ENCODE measurements around the gene DUSP8. TPM values are rescaled to one million over a fixed set of nuclear protein-coding genes. Genes with fewer than 3 reads are reported as not detected.
"Not testable (repeated sequence)": the region's sequence is repeated elsewhere in the genome, so short reads cannot be mapped to it uniquely, and the experiment has no call there.

DUSP8 gene
- total RNA-seq, 1 donor from 2014 or later = 0.86 TPM

- H3K4me3 Mint-ChIP-seq; H3K27ac Mint-ChIP-seq; H3K4me1 Mint-ChIP-seq; H3K36me3 Mint-ChIP-seq (ENCODE audit: low read depth); H3K9me3 Mint-ChIP-seq; intact Hi-C loops (cut with micrococcal nuclease); DNase-seq: not testable (repeated sequence)
- peaks cover 66% of the 10 kb centered on the region for H3K27me3 Mint-ChIP-seq
These were observed 26.3 kb upstream of the DUSP8 start for GRCh38 chr11:1598406-1598805.

GRCh38 chr11:1597994-1598380 lies 25.9 kb upstream of the DUSP8 start, which contains the start of gene KRTAP5-2:
KRTAP5-2 (minus strand) TSS chr11:1598294; CDS start chr11:1598250, 44 bp downstream.
- no peak within 1 kb of the TSS for H3K27ac Mint-ChIP-seq
- peaks cover 65% of the 10 kb centered on the region for H3K27me3 Mint-ChIP-seq
- intact Hi-C loops (cut with micrococcal nuclease) = no loop called here
- no peak within 1 kb of the TSS for H3K4me3 Mint-ChIP-seq
- H3K9me3 Mint-ChIP-seq = no peaks in the 10 kb centered on the region
- no peaks in the 10 kb centered on the region for H3K36me3 Mint-ChIP-seq (ENCODE audit: low read depth)
- DNase-seq = no peak
- H3K4me1 Mint-ChIP-seq = peaks cover 2% of the 10 kb centered on the region

- Mint-ChIP-seq H3K9me3 (no peaks in the 10 kb centered on the region), H3K4me3 (no peak overlapping the region), H3K36me3 (ENCODE audit: low read depth) (no peaks in the 10 kb centered on the region), H3K27me3 (peaks cover 68% of the 10 kb centered on the region), H3K4me1 (peaks cover 2% of the 10 kb centered on the region), H3K27ac (no peak overlapping the region)
- DNase-seq = no peak
- intact Hi-C loops (cut with micrococcal nuclease) = no loop called here
These were observed 25.4 kb upstream of the DUSP8 start for GRCh38 chr11:1597331-1597993.

GRCh38 chr11:1596576-1597121 lies 24.6 kb upstream of the DUSP8 start:
- DNase-seq; H3K4me1 Mint-ChIP-seq; H3K27ac Mint-ChIP-seq; intact Hi-C loops (cut with micrococcal nuclease); H3K4me3 Mint-ChIP-seq; H3K36me3 Mint-ChIP-seq (ENCODE audit: low read depth); H3K9me3 Mint-ChIP-seq: not testable (repeated sequence)
- peaks cover 67% of the 10 kb centered on the region for H3K27me3 Mint-ChIP-seq

- intact Hi-C loops (cut with micrococcal nuclease); H3K27ac Mint-ChIP-seq; H3K4me3 Mint-ChIP-seq; H3K4me1 Mint-ChIP-seq; H3K9me3 Mint-ChIP-seq; DNase-seq; H3K36me3 Mint-ChIP-seq (ENCODE audit: low read depth): not testable (repeated sequence)
- H3K27me3 Mint-ChIP-seq = peaks cover 66% of the 10 kb centered on the region
These were observed 24.0 kb upstream of the DUSP8 start for GRCh38 chr11:1595994-1596575.

DNA sequence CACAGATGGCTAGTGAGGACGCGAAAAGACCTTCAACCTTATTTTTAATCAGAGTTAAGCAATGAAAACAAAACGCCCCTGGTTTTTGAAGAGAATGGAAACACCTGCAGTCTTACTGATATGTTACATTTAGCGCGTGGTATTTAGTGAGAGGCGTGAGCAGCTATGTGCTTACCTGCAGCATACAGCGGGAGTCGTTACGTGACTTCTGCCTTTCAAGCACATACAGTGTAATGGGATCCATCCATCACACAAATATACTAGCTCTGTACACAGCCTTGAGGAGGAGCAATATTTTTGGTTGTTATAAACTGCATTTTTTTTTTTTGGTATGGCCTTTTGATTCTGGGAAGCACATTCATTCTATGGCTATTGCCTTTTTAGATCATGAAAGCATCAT lies 20.6 kb upstream of the DUSP8 start:
- Mint-ChIP-seq H3K4me1 (peaks cover 9% of the 10 kb centered on the region), H3K9me3 (peaks cover 5% of the 10 kb centered on the region), H3K36me3 (ENCODE audit: low read depth) (peaks cover 5% of the 10 kb centered on the region), H3K4me3 (no peak overlapping the region), H3K27me3 (peaks cover 52% of the 10 kb centered on the region), H3K27ac (no peak overlapping the region)
- DNase-seq = no peak
- intact Hi-C loops (cut with micrococcal nuclease) = no loop called here

- Mint-ChIP-seq H3K27me3 (peaks cover 30% of the 10 kb centered on the region), H3K9me3 (peaks cover 5% of the 10 kb centered on the region), H3K4me1 (peaks cover 7% of the 10 kb centered on the region), H3K36me3 (ENCODE audit: low read depth) (peaks cover 5% of the 10 kb centered on the region), H3K27ac (no peak overlapping the region), H3K4me3 (no peak overlapping the region)
- intact Hi-C loops (cut with micrococcal nuclease) = no loop called here
- no peak for DNase-seq
These were observed 17.9 kb upstream of the DUSP8 start for GRCh38 chr11:1589996-1590395.

DNA sequence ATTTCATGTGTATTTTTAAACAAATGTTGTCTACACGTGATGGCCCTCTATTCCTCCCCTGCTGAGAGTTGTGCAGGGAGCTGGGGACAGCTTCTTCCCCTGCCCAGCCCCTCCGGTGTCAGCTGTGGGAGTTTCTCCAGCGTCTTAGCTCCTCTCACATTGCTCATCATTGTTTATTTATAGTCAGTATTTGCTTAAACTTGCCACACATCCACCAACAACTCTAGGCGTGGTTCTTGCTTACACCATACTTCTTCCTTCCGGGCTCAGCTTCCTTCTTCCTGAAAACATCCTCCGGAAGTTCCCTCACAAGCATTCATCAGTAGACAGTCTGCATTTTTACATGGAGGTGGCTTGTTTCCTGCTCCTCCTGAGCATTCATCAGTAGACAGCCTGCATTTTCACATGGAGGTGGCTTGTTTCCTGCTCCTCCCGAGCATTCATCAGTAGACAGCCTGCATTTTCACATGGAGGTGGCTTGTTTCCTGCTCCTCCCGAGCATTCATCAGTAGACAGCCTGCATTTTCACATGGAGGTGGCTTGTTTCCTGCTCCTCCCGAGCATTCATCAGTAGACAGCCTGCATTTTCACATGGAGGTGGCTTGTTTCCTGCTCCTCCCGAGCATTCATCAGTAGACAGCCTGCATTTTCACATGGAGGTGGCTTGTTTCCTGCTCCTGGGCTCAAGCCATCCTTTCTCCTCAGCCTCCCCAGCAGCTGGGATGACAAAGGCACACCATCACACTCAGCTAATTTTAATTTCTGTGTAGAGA lies 17.3 kb upstream of the DUSP8 start:
- H3K27ac Mint-ChIP-seq = peak overlapping the region; percentile 66
- DNase-seq = peak; percentile 67
- H3K36me3 Mint-ChIP-seq (ENCODE audit: low read depth); H3K4me1 Mint-ChIP-seq; intact Hi-C loops (cut with micrococcal nuclease); H3K9me3 Mint-ChIP-seq: not testable (repeated sequence)
- peak overlapping the region; percentile 57 for H3K4me3 Mint-ChIP-seq
- H3K27me3 Mint-ChIP-seq = peaks cover 24% of the 10 kb centered on the region

GRCh38 chr11:1586699-1587098 lies 14.6 kb upstream of the DUSP8 start:
- Mint-ChIP-seq H3K4me3 (no peak overlapping the region), H3K27me3 (peaks cover 13% of the 10 kb centered on the region), H3K36me3 (ENCODE audit: low read depth) (peaks cover 5% of the 10 kb centered on the region), H3K4me1 (peaks cover 7% of the 10 kb centered on the region), H3K27ac (no peak overlapping the region), H3K9me3 (peaks cover 5% of the 10 kb centered on the region)
- no peak for DNase-seq
- intact Hi-C loops (cut with micrococcal nuclease) = no loop called here

GRCh38 chr11:1584661-1585370 lies 12.7 kb upstream of the DUSP8 start, which contains the start of gene KRTAP5-1:
KRTAP5-1 (minus strand) TSS chr11:1585283; CDS start chr11:1585249, 34 bp downstream.
- not testable (repeated sequence) for H3K9me3 Mint-ChIP-seq; H3K36me3 Mint-ChIP-seq (ENCODE audit: low read depth)

GRCh38 chr11:1582909-1583308 lies 10.8 kb upstream of the DUSP8 start:
- intact Hi-C loops (cut with micrococcal nuclease); H3K9me3 Mint-ChIP-seq; H3K4me1 Mint-ChIP-seq; H3K27ac Mint-ChIP-seq; H3K4me3 Mint-ChIP-seq; H3K36me3 Mint-ChIP-seq (ENCODE audit: low read depth); DNase-seq: not testable (repeated sequence)
- peaks cover 12% of the 10 kb centered on the region for H3K27me3 Mint-ChIP-seq

More at GRCh38 chr11:1584661-1585370, 12.7 kb upstream of the DUSP8 start, which contains the start of gene KRTAP5-1:
- intact Hi-C loops (cut with micrococcal nuclease); H3K4me3 Mint-ChIP-seq; H3K27ac Mint-ChIP-seq; H3K4me1 Mint-ChIP-seq; DNase-seq: not testable (repeated sequence)
- peaks cover 12% of the 10 kb centered on the region for H3K27me3 Mint-ChIP-seq

- Mint-ChIP-seq H3K4me1 (no peaks in the 10 kb centered on the region), H3K27me3 (peaks cover 12% of the 10 kb centered on the region), H3K9me3 (peaks cover 4% of the 10 kb centered on the region), H3K27ac (no peak overlapping the region), H3K4me3 (no peak overlapping the region), H3K36me3 (ENCODE audit: low read depth) (no peaks in the 10 kb centered on the region)
- intact Hi-C loops (cut with micrococcal nuclease) = no loop called here
- DNase-seq = no peak
These were observed 9.9 kb upstream of the DUSP8 start for GRCh38 chr11:1581976-1582375.

- peaks cover 25% of the 10 kb centered on the region for H3K27me3 Mint-ChIP-seq
- H3K27ac Mint-ChIP-seq = no peak overlapping the region
- no peak for DNase-seq
- no peak overlapping the region for H3K4me3 Mint-ChIP-seq
- intact Hi-C loops (cut with micrococcal nuclease) = loop anchor here (10.0 kb wide), 1 partner anchor 192 kb away; the partner anchor contains the start of gene BRSK2
- H3K36me3 Mint-ChIP-seq (ENCODE audit: low read depth) = no peaks in the 10 kb centered on the region
- H3K9me3 Mint-ChIP-seq = peaks cover 4% of the 10 kb centered on the region
- H3K4me1 Mint-ChIP-seq = peaks cover 4% of the 10 kb centered on the region
These were observed 4.8 kb upstream of the DUSP8 start for GRCh38 chr11:1576825-1577224.

Data from activated CD4-positive, alpha-beta T cell treated with anti-CD3 and anti-CD28 coated beads, Interleukin-2, amount 10 ng/mL, durations not matched to agents 24 days and 14 days (primary cell).